ENCODE data around the gene MISP3. TPM values are rescaled to one million over a fixed set of nuclear protein-coding genes. Genes with fewer than 3 reads are reported as not detected.

MISP3 gene
- total RNA-seq, 1 donor: 1.7 TPM

DNA sequence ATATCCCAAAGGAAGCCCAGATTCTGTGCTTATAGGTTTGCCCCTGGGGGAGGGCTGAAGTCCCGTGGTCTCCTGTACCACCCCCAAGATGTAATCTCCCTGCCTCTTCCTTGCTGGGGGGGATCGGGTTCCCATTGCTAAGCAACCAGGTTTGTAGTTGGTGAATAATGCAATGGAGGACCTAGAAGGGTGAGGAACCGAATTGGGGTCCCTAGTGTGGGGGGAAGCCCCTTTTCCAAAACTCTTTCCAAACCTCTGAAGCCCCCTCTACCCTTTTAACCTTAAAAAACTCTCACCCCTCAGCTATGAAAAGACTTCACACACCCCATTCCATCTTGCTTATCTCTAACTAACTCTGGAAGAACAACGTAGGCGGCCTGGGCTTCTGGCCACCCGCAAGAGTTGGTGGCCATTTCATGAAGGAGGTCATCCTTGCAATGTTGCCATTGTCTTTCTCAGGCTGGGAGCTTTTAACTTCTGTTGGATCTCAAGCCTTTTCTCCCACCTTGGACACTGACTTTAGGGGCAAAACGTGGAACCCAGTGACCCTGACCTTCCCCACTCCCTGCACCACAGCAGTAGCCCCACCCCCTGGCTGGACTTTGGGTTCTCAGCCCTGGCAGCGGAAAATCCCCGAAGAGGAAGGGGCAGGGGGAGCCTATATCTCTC lies 11.4 kb upstream of the MISP3 start:
- Histone ChIP-seq H3K27me3 (ENCODE audit: insufficient read depth, low read length) (peaks cover 25% of the 10 kb centered on the region), H3K9me3 (ENCODE audit: low read depth, low read length) (no peaks in the 10 kb centered on the region), H3K4me3 (ENCODE audit: low read length) (no peak overlapping the region), H3K4me1 (ENCODE audit: insufficient read depth, low read length) (peaks cover 16% of the 10 kb centered on the region)

DNA sequence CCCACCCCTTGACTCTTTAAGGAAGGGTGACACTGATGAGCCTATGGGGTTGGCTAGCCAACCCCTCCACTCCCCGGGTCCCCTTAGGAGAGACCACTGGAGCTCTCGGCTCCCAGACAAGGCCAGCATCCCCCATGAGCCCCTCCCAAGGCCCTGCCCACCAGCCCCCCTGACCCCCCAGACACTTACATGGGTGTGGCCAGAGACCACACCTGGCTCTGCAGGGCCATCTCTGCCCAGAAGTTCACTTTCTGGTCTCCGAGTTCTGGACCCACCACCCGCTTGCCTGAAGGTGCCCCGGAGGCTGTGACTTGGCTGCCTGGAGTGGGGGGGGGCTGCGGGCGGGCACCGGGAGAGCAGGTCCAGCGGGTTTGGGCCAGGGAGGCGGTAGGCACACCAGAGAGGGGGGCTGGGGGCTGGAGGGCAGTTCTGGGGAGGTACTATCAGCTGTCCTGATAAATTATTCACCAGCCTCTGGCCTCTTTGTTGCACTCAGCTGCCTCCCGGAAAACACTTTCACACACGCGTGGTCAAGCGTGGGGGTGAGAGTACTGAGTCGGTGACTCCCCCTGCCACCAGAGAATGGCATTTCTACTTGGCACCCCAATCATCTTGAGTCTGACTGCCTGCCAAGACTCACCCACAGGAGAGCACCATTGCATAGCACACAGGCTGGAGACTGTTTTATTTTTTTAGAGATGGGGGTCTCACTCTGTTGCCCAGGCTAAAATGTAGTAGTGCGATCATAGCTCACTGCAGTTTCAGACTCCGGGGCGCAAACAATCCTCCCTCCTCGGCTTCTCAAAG lies 10.6 kb upstream of the MISP3 start, which contains the start of gene PALM3:
Gene PALM3 (minus strand): TSS at position 326 of the 807 bp plus-strand sequence. CDS start 96 bp downstream, at position 230.
- H3K4me1 ChIP-seq (ENCODE audit: insufficient read depth, low read length): peaks cover 16% of the 10 kb centered on the region
- no peak within 1 kb of the TSS for H3K4me3 ChIP-seq (ENCODE audit: low read length)
- H3K27me3 ChIP-seq (ENCODE audit: insufficient read depth, low read length): peaks cover 25% of the 10 kb centered on the region
- H3K9me3 ChIP-seq (ENCODE audit: low read depth, low read length): no peaks in the 10 kb centered on the region

DNA sequence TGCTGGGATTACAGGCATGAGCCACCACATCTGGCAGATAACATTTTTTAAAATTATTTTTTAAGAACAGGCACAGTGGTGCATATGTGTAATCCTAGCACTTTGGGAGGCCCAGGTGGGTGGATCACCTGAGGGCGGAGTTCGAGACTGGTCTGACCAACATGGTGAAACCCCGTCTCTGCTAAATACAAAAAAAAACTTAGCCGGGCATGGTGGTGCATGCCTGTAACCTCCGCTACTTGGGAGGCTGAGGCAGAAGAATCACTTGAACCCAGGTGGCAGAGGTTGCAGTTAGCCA lies 10.1 kb upstream of the MISP3 start:
- H3K27me3 ChIP-seq (ENCODE audit: insufficient read depth, low read length): peaks cover 25% of the 10 kb centered on the region
- no peak overlapping the region for H3K4me3 ChIP-seq (ENCODE audit: low read length)
- no peaks in the 10 kb centered on the region for H3K9me3 ChIP-seq (ENCODE audit: low read depth, low read length)
- H3K4me1 ChIP-seq (ENCODE audit: insufficient read depth, low read length): peaks cover 16% of the 10 kb centered on the region

DNA sequence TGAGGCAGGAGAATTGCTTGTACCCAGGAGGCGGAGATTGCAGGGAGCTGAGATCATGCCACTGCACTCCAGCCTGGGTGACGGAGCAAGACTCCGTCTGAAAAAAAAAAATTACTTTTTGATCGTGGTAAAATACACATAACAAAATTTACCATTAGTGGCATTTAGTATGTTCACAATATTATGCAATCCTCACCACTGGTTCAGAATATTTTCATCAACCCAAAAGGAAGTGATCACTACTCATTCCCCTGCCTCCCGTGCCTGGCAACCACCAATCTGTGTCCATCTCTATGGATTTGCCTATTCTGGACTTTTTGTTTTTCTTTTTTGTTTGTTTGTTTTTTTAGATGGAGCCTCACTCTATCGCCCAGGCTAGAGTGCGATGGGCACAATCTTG lies 9.5 kb upstream of the MISP3 start:
- no peaks in the 10 kb centered on the region for H3K9me3 ChIP-seq (ENCODE audit: low read depth, low read length)
- no peak overlapping the region for H3K4me3 ChIP-seq (ENCODE audit: low read length)
- peaks cover 10% of the 10 kb centered on the region for H3K4me1 ChIP-seq (ENCODE audit: insufficient read depth, low read length)
- peaks cover 23% of the 10 kb centered on the region for H3K27me3 ChIP-seq (ENCODE audit: insufficient read depth, low read length)

DNA sequence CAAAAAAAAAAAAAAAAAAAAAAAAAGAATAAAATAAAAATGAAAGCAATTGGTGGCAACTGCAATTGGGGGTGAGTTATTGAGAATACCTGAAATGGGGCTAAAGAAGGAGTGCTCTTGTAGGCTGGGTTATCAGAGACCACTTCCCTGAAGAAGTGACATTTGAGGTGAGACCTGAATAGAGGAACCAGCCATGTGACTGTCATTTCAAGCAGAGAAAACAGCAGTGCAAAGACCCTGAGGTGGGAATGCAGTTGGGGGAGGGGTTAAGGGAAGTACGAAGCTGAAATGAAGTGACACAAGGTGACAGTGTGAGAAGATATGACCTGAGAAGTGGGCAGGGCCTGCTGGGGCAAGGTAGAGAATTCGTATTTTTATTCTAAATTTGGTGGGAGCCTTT lies 6.5 kb upstream of the MISP3 start:
- Histone ChIP-seq H3K4me3 (ENCODE audit: low read length) (no peak overlapping the region), H3K4me1 (ENCODE audit: insufficient read depth, low read length) (no peaks in the 10 kb centered on the region), H3K27me3 (ENCODE audit: insufficient read depth, low read length) (no peaks in the 10 kb centered on the region), H3K9me3 (ENCODE audit: low read depth, low read length) (no peaks in the 10 kb centered on the region)

DNA sequence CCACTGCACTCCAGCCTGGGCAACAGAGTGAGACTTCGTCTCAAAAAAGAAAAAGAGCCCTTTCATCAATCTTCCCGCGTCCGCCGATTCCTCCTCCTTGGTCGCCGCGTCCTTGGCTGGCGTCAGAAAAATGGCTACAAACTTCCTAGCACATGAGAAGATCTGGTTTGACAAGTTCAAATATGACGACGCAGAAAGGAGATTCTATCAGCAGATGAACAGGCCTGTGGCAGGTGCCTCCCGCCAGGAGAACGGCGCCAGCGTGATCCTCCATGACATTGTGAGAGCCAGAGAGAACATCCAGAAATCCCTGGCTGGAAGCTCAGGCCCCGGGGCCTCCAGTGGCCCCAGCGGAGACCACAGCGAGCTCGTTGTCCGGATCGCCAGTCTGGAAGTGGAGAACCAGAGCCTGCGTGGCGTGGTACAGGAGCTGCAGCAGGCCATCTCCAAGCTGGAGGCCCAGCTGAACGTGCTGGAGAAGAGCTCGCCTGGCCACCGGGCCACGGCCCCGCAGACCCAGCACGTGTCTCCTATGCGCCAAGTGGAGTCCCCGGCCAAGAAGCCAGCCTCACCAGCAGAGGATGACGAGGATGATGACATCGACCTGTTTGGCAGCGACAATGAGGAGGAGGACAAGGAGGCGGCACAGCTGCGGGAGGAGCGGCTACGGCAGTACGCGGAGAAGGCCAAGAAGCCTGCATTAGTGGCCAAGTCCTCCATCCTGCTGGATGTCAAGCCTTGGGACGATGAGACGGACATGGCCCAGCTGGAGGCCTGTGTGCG lies 2.1 kb upstream of the MISP3 start:
- no peak overlapping the region for H3K4me3 ChIP-seq (ENCODE audit: low read length)
- H3K9me3 ChIP-seq (ENCODE audit: low read depth, low read length): no peaks in the 10 kb centered on the region
- no peaks in the 10 kb centered on the region for H3K27me3 ChIP-seq (ENCODE audit: insufficient read depth, low read length)
- peaks cover 34% of the 10 kb centered on the region for H3K4me1 ChIP-seq (ENCODE audit: insufficient read depth, low read length)

DNA sequence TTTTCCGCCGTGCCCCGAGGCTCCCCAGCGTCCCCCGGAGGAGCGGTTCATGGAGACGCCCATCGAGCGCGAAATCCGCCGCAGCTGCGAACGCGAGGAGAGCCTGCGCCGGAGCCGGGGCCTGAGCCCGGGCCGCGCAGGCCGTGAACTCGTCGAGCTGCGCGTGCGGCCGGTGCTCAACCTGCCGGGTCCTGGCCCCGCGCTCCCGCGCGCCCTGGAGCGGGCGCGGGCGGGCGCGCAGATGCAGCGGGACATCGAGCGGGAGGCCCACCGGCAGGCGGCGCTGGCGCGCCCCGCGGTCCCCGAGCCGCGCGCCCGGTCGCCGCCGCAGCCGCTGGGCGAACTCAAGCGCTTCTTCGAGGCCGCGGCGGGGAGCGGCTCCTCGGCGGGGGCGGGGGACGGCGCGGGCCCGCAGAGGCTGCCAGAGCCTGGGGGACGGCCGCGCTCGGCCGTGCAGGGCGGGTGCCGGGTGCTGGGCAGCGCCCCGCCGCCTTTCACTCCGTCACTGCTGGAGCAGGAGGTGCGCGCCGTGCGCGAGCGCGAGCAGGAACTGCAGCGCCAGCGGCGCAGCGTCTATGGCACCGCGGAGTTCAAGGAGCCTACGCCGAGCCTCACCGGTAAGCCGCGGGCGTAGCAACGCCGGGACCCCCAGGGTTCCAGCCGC lies 807 bp downstream of the MISP3 start:
- peak overlapping the region; percentile 55 for H3K4me3 ChIP-seq (ENCODE audit: low read length)
- no peaks in the 10 kb centered on the region for H3K27me3 ChIP-seq (ENCODE audit: insufficient read depth, low read length)
- no peaks in the 10 kb centered on the region for H3K9me3 ChIP-seq (ENCODE audit: low read depth, low read length)
- H3K4me1 ChIP-seq (ENCODE audit: insufficient read depth, low read length): peaks cover 60% of the 10 kb centered on the region

DNA sequence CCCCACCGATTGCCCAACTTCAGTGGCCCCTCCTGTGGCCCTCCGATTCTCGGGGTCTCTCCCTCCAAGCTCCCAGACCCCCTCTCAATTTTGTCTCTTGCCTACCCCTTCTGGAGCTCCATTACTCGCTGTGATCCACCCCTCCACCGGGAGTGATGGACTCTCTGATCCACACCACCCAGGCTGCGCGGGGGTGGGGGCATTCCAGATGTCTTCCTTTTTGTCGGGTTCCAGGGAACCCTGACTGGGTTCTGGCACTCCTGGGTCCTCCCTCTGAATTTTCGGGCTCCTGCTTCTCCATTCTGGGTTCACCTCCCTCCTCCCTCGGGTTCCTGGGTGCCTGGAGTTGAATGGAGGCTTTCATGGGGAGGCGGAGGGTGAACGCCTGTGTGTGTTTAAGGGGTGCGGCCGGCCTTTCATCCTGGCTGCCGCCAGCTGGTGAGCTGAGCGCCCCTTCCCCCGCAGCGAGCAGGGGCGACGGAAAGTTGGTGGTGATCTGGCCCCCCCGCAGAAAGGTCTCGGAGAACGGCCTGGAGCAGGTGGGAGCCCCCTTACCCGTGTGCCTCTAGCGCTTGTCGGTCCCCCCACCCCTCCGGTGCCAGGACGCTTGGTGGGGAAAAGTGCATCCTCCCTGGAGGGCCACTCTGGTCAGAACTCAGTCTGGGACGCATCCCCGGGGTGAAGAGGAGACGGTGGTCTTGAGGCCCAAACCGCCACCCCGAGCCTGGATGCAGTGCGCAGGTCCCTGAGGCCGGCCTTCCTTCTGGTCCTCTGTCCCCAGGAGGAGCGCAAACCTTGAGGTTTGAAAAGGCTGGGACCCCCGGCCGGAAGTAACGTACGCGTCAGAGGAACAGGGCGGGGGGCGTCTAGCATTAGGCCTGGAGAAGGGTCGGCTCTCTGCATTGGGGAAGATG lies 1.6 kb downstream of the MISP3 start:
- Histone ChIP-seq H3K27me3 (ENCODE audit: insufficient read depth, low read length) (no peaks in the 10 kb centered on the region), H3K4me1 (ENCODE audit: insufficient read depth, low read length) (peaks cover 68% of the 10 kb centered on the region), H3K4me3 (ENCODE audit: low read length) (peak overlapping the region; percentile 55), H3K9me3 (ENCODE audit: low read depth, low read length) (no peaks in the 10 kb centered on the region)

DNA sequence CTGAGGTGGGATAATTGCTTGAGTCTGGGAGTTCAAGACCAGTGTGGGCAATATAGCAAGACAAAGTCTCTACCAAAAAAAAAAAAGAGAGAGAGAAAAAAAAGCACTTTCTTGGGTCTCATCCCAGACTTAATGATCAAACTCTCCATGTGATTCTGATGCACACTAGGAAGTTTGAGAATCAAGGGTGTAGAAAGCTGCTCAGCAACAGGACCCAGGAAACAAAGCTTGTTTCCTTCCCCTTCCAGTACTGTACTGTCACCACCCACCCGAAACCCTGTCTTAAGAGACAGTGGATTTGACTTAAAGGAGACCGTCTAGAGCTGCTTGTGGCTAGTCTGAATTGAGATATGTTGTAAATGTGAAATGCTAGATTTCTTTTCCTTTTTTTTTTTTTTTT lies 5.8 kb downstream of the MISP3 start:
- Histone ChIP-seq H3K27me3 (ENCODE audit: insufficient read depth, low read length) (no peaks in the 10 kb centered on the region), H3K9me3 (ENCODE audit: low read depth, low read length) (no peaks in the 10 kb centered on the region), H3K4me1 (ENCODE audit: insufficient read depth, low read length) (peaks cover 79% of the 10 kb centered on the region), H3K4me3 (ENCODE audit: low read length) (no peak overlapping the region)

DNA sequence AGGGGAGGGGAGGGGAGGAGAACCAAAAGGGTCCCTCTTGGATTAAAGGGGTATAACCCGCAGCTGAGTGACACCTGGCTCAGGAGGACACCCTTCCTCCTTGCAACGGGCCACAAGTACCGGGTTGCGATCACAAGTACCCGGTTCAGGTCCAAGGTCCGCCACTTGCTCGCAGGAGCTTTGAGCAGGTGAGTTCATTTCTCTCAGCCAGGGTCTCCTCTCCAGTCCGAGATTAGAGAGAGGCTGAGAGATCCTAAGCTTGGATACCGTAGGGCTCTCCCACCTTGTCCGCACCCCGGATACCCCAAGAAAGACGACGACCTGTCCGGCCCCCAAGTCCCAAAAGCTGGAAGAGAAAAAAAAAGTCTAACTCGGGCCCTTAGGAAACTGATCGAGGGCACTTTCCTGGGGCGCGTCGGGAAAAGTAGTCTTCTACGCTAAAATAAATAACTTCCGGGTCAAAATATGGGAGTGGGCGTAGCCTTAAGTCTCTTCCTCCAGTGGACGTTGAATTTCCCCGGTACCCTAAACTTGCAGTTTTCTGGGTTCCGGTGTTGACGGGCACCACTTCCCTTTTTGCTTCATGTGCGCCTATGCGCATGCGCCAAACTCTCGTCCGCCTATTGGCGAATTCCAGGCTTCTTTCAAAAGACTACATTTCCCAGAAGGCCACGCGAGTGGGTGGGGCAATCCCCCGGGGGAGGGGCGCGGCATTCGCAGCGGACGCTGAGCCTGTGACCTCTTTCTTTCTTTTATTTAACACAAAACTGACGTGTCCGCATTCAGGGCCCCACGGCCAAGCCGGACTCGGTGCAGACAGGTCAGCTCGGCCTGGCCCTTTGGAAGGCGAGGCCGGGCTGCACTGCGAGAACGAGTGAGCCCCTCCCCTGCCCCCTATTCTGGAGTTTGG lies 8.6 kb downstream of the MISP3 start:
- no peaks in the 10 kb centered on the region for H3K27me3 ChIP-seq (ENCODE audit: insufficient read depth, low read length)
- peaks cover 55% of the 10 kb centered on the region for H3K4me1 ChIP-seq (ENCODE audit: insufficient read depth, low read length)
- peak overlapping the region; percentile 52 for H3K4me3 ChIP-seq (ENCODE audit: low read length)
- no peaks in the 10 kb centered on the region for H3K9me3 ChIP-seq (ENCODE audit: low read depth, low read length)

DNA sequence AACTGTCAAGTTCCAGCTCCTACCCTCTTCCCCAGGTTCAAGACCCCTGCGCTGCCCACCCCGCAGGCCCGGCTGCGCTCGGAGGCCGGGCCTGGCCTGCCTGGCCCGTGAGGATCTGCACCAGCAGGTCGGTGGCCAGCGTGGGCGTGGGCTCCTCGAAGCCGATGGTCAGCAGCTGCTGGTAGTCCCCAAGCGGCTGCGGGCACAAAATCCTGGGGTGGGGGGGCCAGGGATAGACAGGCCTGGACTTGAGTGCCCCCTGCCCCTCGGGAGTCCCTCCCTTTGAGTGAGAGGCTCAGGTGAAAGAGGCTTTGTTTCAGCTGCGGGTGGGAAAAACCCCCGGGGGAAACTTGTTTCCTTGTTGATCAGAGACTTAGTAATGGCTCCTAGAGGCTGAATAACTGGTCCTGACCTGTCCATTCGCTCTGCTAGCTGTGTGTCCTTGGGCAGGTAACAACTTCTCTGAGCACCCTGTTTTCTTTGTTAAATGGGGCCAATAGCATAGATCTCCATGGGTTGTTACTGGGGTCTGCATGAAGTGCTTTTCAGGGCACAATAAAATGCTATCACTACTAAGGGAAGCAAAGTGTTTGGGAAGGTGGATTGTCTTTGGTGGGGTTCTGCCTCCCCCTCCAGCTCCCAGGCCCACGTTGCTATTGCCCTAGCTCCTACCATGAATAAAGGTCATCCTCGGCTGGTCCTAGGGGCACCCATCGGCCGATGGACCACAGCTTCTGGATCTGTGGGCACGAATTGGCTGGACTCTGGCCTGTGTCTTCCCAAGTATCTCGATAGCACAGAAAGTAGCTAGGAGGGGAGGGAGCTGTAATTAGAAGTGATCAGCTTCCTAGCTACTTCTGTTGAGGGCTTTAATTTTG lies 9.4 kb downstream of the MISP3 start:
- Histone ChIP-seq H3K4me1 (ENCODE audit: insufficient read depth, low read length) (peaks cover 47% of the 10 kb centered on the region), H3K27me3 (ENCODE audit: insufficient read depth, low read length) (no peaks in the 10 kb centered on the region), H3K4me3 (ENCODE audit: low read length) (peak overlapping the region; percentile 52), H3K9me3 (ENCODE audit: low read depth, low read length) (no peaks in the 10 kb centered on the region)

DNA sequence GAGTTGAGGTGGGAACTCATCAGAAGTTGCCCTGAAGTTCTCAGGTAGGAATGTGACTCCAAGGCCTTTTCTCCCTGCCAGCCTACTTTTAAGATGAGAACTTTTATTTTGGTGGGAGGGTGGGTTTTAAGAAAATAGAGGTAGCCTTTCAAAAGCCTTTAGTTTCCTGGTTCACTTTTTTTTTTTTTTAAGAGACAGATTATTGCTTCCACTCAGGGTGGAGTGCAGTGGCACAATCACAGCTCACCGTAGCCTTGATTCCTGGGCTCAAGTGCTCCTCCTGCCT lies 10.0 kb downstream of the MISP3 start:
- H3K4me1 ChIP-seq (ENCODE audit: insufficient read depth, low read length): peaks cover 43% of the 10 kb centered on the region
- no peaks in the 10 kb centered on the region for H3K9me3 ChIP-seq (ENCODE audit: low read depth, low read length)
- no peaks in the 10 kb centered on the region for H3K27me3 ChIP-seq (ENCODE audit: insufficient read depth, low read length)
- no peak overlapping the region for H3K4me3 ChIP-seq (ENCODE audit: low read length)
